ENCODE results near the gene CCM2. TPM values are rescaled to one million over a fixed set of nuclear protein-coding genes. Genes with fewer than 3 reads are reported as not detected.

Gene CCM2
- total RNA-seq, 1 donor from 2014 or later = 19.7 TPM

DNA sequence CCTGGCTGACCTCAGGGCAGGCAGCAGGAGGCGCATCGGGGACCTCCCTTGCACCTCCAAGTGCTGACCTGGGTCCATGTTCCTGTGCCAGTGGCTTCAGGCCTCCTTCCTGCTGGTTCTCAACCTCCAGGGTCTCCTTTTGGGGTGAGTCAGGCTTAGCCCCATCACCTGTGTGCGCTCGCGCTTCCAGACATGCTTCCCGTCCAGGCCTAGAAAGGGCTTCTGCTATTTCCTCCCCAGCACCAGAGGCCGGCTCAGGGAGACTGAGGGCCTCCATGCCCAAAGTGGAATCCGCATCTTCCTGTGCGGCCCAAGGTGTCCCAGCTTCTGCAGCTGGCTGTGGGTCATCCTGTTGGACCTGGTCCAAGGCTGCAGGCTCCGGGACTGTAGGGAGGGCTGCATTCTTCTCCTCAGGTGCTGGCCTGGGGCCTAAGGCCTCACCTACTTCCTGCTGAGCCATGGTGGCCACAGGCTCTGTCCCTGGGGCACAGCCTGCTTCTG lies 82.9 kb downstream of the CCM2 start:
- DNase-seq = no peak

GRCh38 chr7:45084336-45084735 lies 84.3 kb downstream of the CCM2 start:
- DNase-seq = no peak

DNA sequence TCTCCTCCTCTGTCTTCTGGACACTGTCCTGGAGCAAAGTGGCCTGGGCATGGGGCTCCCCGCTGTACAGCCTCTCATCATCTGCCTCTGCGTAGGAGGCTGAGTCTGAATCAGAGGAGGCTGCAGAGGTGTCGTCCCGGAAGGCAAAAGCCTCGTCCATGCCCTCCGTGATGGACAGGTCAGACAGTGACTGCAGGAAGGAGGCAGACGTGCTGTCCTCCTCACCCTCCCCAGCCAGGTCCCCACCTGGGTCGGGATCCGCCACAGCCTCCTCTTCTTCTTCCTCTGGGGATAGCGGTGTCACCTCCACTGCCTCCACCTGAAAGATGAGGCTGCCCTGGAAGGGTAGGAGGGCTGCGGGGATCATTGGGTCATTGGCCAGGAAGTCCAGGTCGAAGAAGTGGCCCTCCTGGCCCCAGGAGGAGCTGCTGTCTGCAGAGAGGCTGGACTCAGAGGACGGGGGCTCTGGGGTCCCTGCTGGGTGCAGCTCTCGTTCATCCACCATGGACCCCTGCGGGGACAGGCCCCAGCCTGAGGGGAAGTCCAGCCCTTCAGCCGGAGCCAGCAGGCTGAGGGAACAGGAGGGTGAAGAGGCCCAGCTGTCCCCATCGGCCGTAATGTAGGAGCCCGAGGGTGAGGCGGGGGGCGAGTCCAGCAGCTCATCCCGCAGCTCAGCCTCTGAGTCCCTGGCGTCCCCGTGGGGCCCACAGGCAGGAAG lies 85.1 kb downstream of the CCM2 start:
- DNase-seq = no peak

- no peak for DNase-seq
Measured at GRCh38 chr7:45085619-45086200, 85.7 kb downstream of the CCM2 start.

DNA sequence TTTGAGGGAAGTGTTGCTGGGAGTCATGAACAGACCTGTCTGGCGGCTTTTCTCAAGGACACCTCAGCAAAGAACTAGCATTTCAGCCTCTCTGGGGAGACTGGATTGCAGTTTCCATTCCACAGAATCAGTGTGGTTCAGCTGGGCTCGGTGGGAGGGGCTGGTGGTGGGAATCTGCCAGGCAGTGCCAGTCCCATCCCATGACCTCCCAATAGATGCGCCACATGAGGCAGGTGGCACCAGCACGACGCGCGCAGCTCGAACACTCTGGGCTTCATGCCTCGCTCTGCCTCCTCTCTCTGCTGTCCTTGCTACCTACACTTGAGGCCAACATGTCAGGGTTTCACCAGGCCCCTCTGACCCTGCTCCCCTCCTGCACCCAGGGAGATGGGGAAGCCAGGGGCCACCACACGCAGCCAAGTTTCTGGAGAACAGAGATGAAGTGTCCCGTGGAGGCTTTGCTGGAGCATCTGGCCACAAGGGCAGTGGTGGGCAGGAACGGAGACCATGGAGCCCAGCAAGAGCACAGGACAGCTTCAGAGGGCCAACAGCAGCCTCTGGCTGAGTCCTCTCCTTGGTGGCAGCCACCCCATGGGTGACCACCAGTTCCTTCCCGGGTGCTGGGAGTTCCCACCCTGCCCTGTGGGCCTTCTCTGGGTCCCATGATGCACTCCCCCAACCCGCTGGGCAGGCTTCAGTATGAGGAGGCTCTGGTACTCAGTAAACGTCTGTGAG lies 86.5 kb downstream of the CCM2 start:
- no peak for DNase-seq

- no peak for DNase-seq
Measured at GRCh38 chr7:45087301-45088145, 87.5 kb downstream of the CCM2 start.

- no peak for DNase-seq
Measured at GRCh38 chr7:45088146-45088701, 88.2 kb downstream of the CCM2 start.

DNA sequence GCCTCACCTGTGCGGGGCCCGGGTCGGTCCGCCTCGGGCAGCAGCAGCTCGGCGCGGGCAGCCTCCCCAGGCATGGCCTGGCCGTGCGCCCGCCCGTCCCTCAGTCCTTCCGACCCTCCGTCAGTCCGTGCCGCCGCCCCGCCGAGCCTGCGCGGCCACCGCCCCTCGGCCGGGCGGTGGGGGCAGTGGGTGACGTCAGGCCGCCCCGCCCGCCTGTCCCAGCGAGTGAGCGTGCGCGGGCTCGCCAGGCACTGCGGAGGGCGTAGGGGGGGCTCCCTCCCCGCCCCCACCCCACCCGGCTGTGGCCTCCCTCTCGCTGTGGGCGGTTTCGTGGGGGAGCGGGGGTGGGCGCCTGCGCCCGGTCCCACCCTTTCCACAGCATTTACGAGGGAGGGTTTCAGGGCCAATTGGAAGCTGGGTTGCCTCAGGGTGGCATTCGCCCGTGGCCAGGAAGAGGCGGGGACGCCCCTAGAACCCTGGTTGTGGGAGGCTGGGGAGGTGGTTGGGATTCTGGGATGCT lies 88.9 kb downstream of the CCM2 start, which contains the start of gene NACAD:
Gene NACAD, minus strand, starts transcription at position 149 of the 520 bp plus-strand sequence. Its CDS starts 75 bp downstream, at position 74.
- DNase-seq = no peak

DNA sequence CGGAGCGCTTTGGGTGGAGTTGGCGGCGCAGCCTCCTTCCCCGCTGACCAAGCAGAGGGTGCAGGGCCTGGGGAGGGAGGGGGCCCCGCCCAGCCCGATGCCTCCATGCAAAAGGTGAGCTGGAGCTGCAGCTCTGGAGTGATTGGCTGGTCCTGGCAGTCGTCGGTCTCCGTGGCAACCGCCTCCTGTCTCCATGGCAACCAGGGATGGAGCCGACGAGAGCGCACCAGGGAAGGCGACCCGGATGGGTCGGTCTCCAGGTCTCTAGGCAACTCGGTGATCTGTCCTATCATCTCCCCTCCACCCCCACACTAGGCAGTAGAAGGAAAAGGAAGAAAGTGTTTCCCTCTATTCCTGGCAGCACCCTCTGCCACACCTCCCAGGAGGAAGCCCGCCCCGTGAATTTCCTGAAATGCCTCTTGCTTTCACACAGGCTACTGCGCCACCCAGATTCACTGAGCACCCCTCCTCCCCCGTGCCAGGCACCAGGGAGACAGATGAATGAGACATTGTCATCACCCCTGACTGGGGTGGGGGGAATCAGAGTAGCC lies 89.4 kb downstream of the CCM2 start:
- DNase-seq = no peak

GRCh38 chr7:45092100-45092930 lies 92.3 kb downstream of the CCM2 start:
- no peak for DNase-seq

DNA sequence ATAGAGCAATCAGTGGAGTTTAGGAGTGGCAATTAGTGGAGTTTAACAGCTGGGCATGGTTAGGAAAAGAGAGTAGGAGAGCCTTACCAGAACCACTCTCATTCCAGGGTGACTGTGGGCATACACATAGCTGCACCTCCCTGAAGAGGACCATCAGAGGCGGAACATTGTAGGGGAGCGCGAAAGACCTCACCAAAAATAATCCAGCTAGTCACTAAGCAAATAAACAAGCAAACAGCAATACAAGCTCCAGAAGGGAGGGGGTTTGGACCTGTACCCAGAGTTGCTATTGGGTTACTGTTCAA lies 92.9 kb downstream of the CCM2 start:
- no peak for DNase-seq

GRCh38 chr7:45098983-45099839 lies 99.2 kb downstream of the CCM2 start:
- no peak for DNase-seq

DNA sequence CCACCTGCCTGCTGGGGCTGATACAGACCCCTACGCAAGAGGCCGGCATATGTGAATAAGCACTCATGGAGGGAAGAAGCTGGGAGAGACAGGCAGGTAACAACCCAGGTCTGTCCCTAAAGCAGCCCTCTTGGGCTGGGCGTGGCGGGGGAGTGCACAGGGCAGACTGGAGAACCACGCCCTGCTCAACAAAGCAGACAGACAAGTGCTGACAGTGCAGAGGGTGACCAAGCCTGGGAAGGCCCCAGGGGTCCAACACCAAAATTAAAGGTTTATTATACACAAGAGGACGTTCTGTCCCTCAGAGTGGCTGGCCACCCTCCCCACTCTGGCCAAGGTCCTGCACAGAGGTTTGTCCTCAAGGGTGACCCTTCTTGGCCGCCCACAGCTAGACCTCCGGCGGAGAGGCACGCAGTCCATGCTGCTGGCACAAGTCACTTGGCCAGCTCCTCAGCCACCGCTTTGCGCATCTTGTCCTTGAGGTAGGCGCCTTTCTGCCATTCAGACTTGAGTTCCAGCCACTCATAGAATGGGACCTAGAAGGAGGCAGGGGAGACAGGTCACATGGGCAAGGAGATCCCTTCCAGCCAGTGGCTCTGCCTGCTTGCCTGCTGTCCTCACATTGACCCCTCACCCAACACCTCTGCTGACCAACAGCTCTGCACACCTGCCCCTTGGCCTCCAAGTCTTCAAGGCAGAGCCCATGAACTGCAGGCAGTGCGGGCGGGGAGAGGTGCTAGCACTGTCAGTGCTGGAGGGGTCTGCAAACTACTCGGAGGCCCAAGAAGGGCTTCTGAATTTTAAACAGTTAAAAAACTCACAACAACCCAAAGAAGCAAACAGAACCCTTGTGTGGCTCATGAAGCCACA lies 100.1 kb downstream of the CCM2 start:
- DNase-seq = no peak

DNA sequence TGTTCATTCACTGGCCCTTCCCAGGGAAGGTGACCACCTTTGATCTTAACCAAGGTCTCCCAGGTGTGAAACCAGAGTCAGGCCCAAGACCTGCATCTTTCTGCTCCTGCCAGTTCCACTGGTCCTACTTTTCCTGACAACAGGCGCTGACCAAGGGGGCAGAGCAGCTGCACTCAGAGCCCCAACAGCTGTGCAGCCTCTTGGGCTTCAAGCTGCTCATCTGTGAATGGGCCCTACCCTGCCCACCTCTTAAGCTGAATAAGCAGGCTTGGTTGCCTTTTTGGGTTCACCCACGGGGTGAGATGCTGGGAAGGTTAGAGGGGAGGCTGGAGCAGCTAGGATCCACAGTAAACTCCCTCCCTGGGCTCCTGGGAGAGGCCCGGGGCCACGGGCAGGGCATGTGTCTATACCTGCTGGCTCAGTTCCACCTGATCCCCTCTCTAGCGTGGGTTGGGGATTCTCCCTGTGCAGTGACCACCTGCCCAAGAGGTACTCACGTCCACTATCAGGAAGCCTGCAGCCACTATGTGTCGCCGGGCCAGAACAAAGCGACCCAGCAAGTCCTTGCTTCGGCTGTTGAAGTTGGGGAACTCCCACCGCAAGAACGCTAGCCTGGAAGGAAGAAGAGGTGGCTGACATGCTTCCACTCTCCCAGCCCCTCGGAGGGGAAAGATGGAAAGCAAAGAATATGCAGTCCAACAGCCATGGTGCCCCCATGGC lies 100.9 kb downstream of the CCM2 start:
- DNase-seq = no peak

DNA sequence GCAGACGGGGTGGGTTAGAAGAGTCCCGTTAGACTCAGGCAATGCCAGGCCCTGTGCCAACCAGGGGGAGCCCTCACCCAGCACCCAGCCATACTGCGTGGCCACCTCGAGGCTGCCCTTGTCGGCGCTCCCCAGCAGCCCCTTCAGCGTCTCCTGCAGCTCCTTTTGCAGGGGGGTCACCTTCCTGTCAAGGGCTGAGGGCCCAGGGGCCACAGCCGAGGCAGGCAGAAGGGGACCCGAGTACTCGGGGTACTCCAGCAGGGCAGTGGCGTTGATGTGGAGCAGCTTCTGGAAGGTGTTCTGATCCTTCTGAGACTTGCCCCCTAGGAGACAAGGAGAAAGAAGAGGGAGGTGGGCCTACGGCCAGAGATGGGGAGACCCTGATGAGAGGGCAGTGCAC lies 101.7 kb downstream of the CCM2 start:
- DNase-seq = no peak

DNA sequence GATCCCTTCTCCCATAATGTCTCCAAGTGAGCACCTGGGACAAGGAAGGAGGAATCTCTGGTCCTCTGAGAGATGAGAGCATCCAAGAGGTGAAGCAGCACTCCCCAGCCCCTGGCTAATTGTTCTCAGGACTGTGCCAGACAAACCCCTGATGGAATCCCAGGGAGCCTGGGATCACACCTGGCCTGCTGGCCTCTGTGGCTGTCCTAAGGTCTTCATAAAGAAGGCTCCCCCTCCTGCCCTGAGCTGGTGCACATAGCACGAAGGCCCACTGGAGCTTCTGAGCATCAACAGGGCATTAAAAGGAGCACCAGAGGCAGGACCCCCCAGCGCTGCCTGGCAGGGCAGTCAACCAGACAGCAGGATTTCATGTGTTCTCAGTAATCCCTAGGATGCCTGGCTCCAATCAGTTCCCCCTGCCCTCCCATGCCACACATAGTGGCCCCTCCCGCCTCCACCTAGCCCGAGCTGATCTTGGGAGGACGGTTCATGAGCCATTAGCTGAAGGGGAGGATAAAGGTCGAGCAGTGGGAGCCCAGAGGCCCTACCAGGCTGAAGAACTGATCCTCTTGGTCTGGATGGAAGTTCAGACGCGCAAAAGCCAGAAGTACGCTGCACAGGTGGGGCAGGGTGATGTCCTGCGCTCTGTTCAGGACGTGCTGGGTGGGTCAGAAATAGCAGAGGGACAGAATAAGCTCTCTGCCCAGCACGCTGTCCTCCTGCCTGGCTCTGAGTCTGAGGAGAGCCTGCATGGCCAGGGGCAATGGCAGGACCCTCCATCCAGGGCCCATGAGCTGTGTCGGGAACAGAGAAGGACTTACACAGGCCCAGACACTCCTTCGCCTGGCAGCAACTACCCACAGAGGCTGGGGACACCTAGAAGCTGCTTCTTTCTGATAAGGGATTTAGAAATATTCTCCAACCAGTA lies 103.0 kb downstream of the CCM2 start:
- DNase-seq = no peak

Measured in skin of body (tissue), 2 donors.